Fibroblast of gingiva (primary cell): ENCODE data around the gene COL10A1.

Experiments used
- DNase-seq: peaks from one replicate; pipeline ENCODE4 v3.0.0-alpha.2; 2011; ENCODE audit warnings: low read depth

Gene COL10A1

DNA sequence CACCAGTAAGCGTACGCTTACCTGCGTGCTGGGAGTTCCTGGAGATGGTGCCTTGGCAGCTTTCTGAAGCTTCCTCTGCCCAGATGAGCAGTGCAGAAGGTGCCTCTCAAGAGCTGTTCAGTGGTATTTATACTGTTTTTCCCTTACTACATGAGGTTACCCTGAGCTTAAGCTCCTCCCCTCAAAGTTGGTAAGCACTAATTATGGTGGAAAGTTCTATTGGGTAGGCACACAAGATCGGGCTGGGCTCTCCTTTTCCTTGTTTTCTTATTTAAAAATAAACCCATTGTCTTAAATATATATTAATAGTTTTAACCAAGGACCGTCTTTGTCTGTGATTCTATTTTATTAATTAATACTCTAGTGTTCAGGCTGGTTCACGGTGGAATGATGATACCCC, at the start of gene COL10A1:
TSS of gene COL10A1 (minus strand) at position 101 of the 400 bp plus-strand sequence. CDS start 640 bp downstream, outside the sequence.
- no peak for DNase-seq

DNA sequence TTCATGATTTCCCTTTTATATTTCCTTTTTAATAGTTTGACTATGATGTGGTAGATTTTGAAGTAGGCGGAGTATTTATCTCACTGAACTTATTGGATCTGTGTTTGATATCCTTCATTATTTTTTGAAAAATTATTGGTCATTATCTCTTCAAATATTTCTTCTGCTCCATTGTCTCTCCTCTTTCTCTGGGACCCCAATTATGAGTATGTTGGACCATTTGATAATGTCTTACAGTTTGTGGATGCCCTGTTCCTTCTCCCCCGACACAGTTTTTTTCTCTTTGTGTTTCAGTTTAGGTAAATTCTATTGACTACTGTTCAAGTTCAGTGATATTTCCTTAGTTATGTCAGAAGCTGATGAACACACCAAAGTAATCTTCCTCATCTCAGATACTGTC, 49.4 kb upstream of the COL10A1 start:
- no peak for DNase-seq

DNA sequence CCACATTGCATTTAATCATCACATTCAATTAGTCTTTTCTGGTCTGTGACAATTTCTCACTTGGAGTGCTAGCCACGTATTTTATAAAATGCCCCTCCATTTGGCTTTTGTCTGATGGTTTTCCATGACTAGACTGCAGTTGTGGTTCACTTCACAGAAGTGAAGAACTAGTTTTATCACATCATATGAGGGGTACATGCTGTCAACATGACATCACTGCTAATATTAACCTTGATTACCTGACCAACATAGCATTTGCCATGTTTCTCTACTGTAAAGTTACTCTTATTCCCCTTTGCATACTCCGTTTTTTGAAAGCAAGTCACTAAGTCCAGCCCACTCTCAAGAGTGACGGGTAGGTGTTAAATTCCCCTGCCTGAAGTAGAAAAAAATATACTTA, 48.0 kb upstream of the COL10A1 start:
- DNase-seq: no peak

DNA sequence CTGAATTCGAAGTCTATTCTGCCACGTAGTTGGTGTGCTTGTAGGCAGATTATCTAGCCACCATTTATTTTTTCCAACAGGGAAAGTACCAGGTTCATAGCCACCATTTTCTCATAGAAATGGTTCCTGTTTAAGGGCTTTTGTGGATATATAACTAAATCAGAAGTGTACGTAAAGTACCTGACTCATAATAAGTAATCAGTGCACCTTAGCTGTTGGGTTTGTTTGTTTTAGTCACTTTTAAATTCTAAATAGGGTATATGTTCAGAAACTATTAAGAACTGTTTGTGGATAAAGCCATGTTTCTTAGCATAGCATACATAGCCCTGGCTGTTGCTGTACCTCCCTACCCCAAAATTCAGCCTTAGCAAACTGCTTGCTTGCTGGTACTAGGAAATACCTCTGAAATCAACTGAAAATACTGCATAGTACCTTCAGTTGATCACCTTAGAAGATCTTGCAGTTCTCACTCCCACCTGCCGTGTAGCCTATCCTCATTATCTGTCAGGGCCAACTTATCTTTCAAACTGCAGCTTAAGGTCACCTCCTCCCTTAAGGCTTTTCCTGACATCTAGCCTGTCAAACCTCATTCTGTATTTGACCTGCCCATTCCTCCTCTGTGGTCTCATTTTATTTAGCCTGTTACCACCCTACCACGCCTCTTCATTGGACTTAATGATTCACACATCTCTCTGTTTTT, 44.6 kb upstream of the COL10A1 start:
- DNase-seq: no peak

DNA sequence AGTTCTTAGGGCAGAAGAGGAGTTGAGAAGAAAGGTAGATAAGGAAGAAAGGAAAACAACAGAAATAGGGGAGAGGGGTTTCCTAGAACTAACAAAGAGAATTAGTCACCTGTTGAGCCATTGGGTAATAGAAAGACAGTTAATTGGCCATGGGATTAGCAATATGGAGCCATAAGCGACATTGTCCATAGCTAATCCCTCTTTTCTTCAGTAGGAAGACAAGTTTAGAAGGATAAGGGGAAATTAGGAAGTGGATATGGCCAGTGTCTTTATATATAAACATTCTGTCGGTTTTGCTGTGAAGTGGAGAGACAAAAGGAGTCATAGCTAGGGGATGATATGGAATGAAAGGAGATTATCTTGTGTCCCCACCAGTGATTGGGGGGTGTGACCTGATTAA, 43.9 kb upstream of the COL10A1 start:
- DNase-seq: no peak

DNA sequence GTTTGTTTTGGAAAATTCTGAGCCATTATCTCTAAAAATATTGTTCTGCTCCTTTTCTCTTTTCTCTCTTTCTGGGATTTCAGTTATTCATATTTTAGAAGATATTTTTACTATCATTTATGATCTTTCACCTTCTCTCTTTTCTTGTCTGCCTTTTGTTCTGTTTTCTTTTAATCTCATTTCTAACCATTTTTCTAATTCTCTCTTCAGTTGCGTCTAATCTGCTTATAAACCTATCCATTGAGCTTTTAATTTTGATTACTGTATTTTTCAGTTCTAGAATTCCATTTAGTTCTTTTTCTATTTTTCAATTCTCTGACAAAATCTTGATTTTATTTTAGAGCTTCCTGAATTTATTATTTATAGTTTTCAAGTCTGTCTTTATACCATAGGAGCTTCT, 42.2 kb upstream of the COL10A1 start:
- DNase-seq: no peak

DNA sequence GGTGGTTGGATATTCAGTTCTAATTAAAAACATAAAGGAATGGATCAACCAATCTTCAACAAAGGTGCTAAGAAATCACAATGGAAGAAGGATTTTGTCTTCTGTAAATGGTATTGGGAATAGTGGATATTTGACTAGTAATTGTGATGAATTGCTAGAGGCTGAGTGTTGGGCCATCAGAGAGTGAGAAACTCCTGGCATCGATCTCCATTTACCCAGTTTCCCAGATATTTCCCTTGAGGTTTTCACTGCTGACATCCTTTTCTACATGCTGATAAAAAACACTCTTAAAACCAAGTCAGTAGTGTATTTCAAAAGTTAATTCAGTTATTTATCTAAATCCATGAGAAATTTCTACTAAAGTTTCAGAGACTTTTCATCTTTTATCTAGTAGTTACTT, 40.4 kb upstream of the COL10A1 start:
- DNase-seq: no peak

DNA sequence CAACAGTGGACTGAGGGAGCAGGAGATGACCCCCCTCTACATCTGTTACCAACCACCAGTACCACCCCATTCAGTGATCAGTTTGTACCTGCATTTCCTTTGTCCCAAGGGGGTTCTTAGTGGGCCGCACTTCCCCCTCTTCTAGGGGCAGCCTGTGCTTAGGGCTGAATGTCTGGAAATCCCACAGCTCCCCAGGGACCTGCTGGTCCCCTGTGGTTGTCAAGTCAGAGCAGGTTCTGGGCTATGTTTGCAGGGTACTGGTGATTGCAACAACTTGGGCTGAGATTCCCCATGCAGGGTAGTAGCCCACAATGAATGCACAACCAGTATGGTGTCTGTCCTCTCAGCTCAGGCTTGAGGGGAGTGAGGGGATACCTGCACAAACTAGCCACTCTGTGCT, 39.7 kb upstream of the COL10A1 start:
- DNase-seq: no peak

DNA sequence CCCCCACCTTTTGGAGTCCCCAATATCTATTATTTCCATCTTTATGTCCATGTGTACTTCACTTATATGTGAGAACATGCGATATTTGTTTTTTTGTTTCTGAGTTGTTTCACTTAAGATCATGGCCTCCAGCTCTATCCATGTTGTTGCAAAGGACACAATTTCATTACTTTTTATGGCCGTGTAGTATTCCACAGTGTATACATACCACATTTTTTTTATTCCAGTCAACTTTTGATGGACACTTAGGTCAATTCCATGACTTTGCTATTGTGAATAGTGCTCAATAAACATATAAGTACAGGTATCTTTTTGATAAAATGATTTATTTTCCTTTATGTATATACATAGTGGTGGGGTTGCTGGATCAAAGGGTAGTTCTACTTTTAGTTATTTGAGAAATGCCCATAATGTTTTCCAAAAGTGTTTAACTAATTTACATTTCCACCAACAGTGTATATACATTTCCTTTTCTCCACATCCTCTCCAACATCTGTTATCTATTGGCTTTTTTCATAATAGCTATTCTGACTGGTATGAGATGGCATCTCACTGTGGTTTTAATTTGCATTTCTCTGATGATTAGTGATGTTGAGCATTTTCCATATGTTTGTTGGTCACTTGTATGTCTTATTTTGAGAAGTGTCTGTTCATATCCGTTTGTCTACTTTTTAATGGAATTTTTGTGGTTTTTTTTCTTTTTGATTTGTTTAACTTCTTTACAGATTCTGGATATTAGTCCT, 34.0 kb upstream of the COL10A1 start:
- peak; percentile 73 for DNase-seq

DNA sequence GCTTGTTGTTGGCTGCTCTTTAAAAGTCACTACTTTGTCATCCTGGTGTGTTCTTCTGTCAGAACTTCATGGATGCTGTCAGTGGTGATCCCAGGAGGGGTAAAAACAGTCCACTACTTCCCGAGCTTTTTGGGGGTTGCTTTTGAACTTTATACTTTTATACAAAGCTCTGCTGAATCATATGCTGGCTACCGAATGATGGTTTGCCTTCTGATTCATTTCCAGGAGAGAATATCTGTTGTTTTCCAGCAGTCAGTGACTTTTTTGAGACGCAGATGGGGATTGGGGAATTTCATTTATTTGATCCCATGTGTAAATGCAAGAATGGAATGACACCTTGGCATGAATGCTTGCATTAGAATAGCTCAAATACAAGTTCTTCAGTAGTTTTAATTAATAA, 32.7 kb upstream of the COL10A1 start:
- DNase-seq: peak; percentile 28

DNA sequence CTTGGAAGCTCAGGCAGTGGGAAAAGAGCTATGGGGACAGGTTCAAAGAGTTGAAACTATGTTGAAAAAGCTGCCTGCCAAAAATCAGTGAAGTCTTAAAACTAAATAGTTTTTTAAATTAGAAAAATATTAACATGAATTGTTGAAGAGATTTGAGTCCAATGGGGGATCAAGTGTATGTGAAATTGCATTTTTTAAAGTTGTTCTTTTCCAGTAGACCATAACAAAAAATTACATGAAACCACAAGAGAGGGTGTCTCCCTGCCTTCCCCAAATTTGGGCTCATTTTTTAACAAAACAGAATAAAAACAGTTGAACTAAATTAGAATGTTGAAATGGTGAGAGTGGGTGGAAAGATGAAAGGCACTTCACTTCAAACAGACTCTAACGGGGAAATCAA, 31.5 kb upstream of the COL10A1 start:
- peak; percentile 48 for DNase-seq

DNA sequence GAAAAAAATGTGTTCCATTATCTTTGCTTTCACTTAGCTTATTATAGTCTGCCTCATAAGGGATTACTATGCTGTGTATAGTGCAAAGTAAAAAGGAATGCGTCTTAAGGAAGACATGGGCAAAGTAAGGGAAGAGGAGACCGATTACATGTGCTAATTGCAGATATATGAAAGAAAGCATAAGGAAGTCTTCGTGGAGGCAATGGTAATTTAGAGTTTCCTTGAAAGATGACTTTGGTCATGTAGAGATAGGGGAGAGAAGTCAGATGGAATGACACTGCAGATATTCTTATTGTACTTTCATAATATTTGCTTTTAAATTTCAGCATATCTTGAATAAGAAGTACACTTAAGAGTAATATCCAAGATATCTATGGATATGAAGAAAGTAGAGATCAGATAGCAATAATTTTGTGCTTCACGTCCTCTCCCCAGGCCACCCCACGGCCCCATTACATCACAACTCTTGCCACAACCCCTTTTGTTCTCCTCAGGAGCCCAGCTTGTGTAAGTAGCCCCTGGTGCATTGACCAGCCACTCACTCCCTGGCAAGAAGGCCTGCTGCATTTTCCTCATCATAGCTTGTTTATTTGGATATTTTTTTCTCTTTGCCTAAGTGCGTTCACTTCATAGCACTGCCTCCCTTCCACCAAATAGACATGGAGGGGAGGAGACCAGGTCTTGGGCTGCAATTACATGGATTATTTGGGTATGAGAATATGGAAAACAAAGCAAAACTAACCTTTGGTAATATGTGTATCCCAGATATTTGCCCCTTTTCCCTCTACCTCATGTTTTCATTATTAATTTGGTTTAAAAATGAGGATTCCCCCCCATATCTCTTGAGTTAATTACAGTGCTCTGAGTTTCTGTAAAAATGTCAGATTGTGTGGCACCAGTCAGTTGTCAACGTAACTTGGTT, 30.7 kb upstream of the COL10A1 start:
- DNase-seq: no peak

DNA sequence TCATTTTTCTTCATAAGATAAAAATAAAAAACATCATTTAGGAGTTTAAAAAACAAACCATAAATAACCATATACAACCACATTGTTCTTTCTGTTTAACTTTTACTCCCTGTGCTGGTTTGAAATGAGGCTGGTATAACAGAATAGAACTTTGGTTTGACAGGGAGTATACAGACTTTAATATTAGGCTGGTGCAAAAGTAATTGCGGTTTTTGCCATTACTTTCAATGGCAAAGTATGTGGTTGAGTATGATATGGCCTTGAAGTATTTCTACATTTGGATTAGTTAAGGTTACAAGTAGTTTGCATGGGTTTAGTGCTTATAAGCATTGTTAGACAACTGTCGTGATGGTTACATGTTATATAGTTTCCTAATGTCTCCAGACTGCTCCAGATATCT, 29.0 kb upstream of the COL10A1 start:
- no peak for DNase-seq

DNA sequence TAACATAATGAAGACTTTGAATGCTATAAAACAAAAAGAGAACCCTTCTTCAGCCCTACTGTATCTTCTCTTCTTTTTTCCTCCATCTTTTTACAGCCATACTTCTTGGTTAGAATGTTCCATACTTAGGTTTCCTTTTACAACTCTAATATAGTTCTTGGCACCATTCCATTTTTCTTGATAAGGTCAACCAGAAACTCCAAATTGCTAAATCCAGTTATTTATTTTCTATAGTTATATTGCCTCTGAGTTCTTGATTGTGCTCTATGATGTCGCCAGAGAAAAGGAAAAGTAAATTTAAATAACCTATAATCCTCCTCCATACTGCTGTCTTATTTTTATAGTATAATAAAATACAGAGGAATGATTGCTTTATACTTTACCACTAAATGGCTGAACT, 26.7 kb upstream of the COL10A1 start:
- peak; percentile 7 for DNase-seq

DNA sequence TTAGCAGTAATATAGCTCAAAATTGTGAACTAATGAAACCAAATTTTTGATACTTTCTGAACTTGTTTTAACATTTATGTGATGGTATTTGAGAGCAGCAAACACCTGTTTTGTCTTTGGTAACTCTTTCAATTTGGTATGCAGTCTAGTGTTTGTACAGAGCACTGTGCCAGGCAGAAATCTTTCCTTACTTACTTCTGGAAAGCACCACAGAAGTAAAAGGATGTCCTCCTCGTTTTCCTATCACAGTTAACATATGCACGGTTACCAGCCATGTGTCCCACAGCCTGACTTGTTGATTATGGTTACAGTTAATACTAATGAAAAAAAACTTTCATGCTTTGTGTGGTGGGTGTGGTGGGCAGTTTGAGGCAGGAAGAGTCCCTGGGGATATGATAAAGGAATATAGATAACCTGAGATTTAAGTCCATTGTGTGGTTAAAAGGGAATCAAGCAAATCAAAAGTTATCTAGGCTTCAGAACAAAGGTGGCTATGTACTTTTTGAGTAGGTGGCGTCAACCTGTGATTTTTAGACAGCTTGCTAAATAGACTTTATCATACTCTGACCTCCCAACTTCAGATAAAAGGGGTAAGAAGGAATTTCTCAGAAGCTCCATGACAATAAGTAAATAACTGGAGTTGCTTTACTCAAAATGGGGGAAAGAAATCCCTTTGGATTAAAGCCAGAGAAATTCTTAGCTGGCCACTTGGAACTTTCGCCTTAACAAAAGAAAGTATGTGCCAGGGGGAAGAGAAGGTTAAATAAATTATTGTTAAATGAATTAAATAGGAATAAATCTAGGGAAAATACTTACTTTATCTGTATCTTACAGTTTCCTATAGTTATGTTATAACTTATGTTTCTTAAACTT, 20.1 kb upstream of the COL10A1 start:
- DNase-seq: no peak

DNA sequence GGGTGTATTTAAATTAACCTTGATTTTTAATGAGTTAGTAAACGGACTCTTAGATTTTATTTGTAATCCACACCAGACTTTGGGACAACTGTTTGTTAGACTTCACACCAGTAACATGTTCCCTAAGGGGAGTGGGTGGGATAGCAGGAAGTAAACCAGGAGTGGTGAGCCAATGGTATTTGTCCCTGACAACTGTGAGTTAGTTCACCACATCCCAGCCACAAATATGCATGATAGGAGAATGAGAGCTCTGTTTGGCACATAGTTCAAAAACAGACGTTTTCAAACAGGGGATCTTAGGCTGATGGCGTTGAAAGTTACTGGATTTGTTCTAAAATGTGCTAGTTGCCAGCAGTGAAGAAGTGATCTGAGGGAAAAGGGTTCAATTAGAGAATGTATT, 18.7 kb upstream of the COL10A1 start:
- DNase-seq: peak; percentile 40

DNA sequence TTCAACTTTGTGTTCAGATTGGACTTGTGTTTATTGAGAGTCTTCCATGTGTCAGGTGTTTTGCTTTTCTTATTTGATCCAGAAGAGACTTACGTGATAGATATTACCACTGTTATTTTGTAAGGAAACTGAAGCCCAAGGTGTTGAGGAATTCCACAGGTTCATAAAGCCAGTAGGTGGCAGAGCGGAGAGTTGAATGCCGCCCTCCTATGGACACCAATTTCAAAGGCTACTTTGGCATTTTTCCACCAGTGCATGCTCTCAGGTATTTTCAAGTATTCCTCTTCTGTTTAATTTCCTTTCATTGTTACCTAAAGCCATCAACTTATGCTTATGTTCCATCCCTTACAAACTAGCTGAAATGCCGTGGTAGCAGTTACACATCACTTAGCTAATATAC, 14.0 kb upstream of the COL10A1 start:
- no peak for DNase-seq

DNA sequence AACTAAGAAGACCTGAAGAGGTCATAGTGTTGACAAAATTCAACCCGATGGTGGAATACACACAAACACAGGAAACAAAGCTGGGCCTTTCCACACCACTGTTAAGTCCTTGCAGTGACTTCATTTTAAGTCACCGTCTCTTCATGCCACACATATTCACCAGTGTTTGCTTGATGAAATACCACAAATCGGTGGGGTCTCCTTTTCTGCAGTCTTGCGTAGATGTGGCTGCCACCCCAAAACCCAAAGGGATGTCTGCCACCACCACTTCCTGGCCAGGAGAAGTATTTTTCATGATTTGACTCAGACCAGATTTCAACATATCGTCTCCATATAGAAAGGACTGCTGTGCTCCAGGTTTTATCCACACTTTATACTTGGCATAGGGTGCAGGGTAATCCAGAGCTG, 11.0 kb upstream of the COL10A1 start:
- DNase-seq: no peak

DNA sequence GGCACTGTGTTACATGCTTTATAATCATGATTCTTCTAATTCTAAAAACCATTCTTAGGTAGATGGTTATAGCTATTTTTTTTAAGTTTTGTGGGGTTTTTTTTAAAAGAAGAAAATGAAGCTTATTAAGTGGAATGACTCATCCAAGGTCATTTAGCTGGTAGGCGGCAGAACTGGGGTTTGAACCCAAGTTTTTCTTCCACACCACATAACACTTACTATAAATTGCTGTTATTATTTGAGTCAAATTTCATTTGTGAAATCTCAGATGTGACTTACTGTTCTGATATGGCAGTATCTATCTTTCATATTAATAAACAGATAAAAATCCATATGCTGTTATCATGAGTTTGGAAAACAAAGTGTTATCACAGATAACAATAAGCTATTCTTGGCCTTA, 10.4 kb upstream of the COL10A1 start:
- DNase-seq: no peak

DNA sequence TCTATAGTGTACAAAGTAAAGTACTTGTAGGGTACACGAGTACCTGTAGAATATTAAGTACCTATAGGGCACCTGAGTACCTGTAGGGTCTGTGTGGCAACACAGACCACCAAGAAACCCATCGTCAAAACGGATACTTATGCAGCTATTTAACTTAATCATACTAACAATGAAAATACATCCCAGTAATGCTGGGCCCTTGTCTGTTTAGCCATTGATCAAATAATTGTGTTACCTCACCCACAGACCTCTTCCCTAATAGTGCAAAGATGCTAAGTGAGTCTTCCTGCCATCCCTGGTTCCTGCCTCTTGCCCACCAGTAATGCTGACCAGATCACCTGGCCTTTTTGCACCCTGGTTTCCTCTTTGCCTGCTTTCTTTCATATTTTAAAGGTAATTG, 7.5 kb upstream of the COL10A1 start:
- no peak for DNase-seq

DNA sequence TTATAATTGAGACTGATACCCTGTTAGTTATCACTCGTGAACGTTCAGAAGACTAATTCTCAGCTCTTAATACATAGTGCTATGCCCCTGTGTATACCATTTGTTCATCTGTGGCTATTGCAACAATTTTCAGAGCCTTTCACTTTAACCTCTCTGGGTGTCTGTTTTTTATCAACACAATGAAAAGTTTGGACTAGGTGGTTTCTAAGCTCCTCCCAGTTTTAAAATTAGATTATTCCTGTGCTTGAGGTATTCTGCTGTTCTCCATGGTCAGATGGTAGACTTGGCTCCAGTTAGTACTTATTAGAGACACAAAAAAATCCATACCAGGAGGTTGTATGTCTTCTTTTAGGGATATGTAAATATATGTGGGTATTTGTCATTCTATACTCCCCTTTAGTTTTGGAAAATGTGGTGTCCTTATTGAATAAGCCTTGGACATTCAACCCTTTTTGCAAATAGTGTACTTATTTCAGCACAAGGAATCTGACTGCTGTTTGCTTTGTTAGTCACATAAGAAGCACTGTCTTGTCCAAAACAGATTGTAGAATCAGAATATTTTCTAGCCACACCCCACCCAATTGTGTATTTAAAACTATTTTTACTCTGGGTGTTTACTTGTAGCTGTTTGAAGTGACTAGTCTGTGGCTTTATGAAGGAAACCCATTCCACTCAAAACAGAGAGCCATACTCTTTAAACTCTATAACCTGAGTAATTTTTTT, 2.0 kb upstream of the COL10A1 start:
- DNase-seq: peak; percentile 45
